Upper lobe of left lung (tissue), 6 donors: ENCODE results near the gene FAF1. TPM values are rescaled to one million over a fixed set of nuclear protein-coding genes. Genes with fewer than 3 reads are reported as not detected.
"Not testable (repeated sequence)": the region's sequence is repeated elsewhere in the genome, so short reads cannot be mapped to it uniquely, and the experiment has no call there.

Experiments used
- ATAC-seq, 2 donors: fragments of 200-7000 bp; cut with Tn5 transposase; one replicate each; pipeline ENCODE4 v1.9.1; 2022; ENCODE audit warnings: mild to moderate bottlenecking in 2 of 2, moderate library complexity in 2 of 2; ENCODE audit not compliant: low FRiP score in 2 of 2
- DNase-seq, 2 donors: peaks; one replicate each; pipeline ENCODE4 v3.0.0-alpha.2; 2019 to 2020
- H3K27ac ChIP-seq, 4 donors: fragments of 200-600 bp; sonication (generic); one replicate each; pipeline ENCODE4 v1.5.1; 2016 to 2019
- H3K27me3 ChIP-seq, 4 donors: fragments of 200-600 bp; sonication (generic); one replicate each; pipeline ENCODE4 v1.5.1; 2017 to 2019
- H3K36me3 ChIP-seq, 4 donors: fragments of 200-600 bp; sonication (generic); one replicate each; pipeline ENCODE4 v1.5.1; 2016 to 2019
- H3K4me1 ChIP-seq, 4 donors: fragments of 200-600 bp; sonication (generic); one replicate each; pipeline ENCODE4 v1.5.1; 2018 to 2019
- H3K4me3 ChIP-seq, 4 donors: fragments of 200-600 bp; sonication (generic); one replicate each; pipeline ENCODE4 v1.5.1; 2017 to 2019; ENCODE audit warnings: mild to moderate bottlenecking in 2 of 4, moderate library complexity in 1 of 4
- H3K9me3 ChIP-seq, 4 donors: fragments of 200-600 bp; sonication (generic); one replicate each; pipeline ENCODE4 v1.5.1; 2018 to 2019
- CTCF ChIP-seq, 6 experiments: fragments of 450-650 bp in 4 of 6; fragments of 200-600 bp in 2 of 6; sonication (generic) in 2 of 6; IDR thresholded peaks; one replicate each; pipeline ENCODE4 v1.5.1; 2016 to 2019; ENCODE audit warnings: antibody characterized with exemption in 6 of 6
- EP300 ChIP-seq, 4 donors: sonication (generic); formaldehyde crosslinking; IDR thresholded peaks; one replicate each; pipeline ENCODE4 v1.5.1; 2017; ENCODE audit warnings: antibody characterized with exemption in 4 of 4, control low read depth in 2 of 4
- POLR2A ChIP-seq, 4 donors: fragments of 450-650 bp; IDR thresholded peaks; one replicate each; pipeline ENCODE4 v1.5.1; 2016 to 2017; ENCODE audit warnings: antibody characterized with exemption in 4 of 4, mild to moderate bottlenecking in 2 of 4
- POLR2AphosphoS5 ChIP-seq, 2 donors: sonication (generic); formaldehyde crosslinking; IDR thresholded peaks; one replicate each; pipeline ENCODE4 v1.5.1; 2017; ENCODE audit warnings: antibody characterized with exemption in 2 of 2
- WGBS, 2 donors: methylation state at CpG; one replicate each; pipeline ENCODE4 v1.1.5; 2017 to 2018; 5-methylcytosine and 5-hydroxymethylcytosine counted together
- total RNA-seq, 6 donors: library from RNA; depleted of rRNA in 4 of 6; stranded (reverse); fragments of >200 nt in 4 of 6; gene quantifications; one replicate each; pipeline versions ENCODE4 v1.1.0 to v1.2.1, GENCODE V29; 2016 to 2021
- donor health status: DM: no; HTN: no; CAD: no; lungs with moderate emphysema.
- donor health status: DM: no; HTN: yes; CAD: no; lungs with severe emphysema.

FAF1 gene
- total RNA-seq, 6 donors from 2014 or later: 30.2 to 52.3 (median 35.0) TPM

GRCh38 chr1:51000160-51000559, 40.1 kb upstream of the FAF1 start:
- WGBS, 2 donors: 92 to 94% methylated on average over 1 of the region's 1 CpG
- ATAC-seq (no peak), DNase-seq (no peak)

GRCh38 chr1:50999375-50999774, 39.3 kb upstream of the FAF1 start:
- H3K27ac ChIP-seq, ATAC-seq, H3K4me1 ChIP-seq, H3K36me3 ChIP-seq, H3K4me3 ChIP-seq, H3K9me3 ChIP-seq, H3K27me3 ChIP-seq, DNase-seq: not testable (repeated sequence)
- 57 to 76% methylated on average over 1 of the region's 1 CpG for WGBS, 2 donors

More at GRCh38 chr1:51000160-51000559, 40.1 kb upstream of the FAF1 start:
- Histone ChIP-seq H3K27me3 (no peaks in the 10 kb centered on the region), H3K36me3 (no peaks in the 10 kb centered on the region), H3K27ac (no peak overlapping the region), H3K4me1 (no peaks in the 10 kb centered on the region), H3K9me3 (no peaks in the 10 kb centered on the region), H3K4me3 (no peak overlapping the region)
- TF ChIP-seq CTCF (IDR thresholded peaks at IDR 0.05) (no peak), POLR2AphosphoS5 (IDR thresholded peaks at IDR 0.05) (no peak), EP300 (IDR thresholded peaks at IDR 0.05) (no peak), POLR2A (IDR thresholded peaks at IDR 0.05) (no peak)

GRCh38 chr1:50996083-50996482, 36.0 kb upstream of the FAF1 start:
- ATAC-seq: no peak
- H3K4me3 ChIP-seq: no peak overlapping the region
- H3K36me3 ChIP-seq: no peaks in the 10 kb centered on the region
- DNase-seq: no peak
- 58 to 74% methylated on average over 3 of the region's 3 CpGs for WGBS, 2 donors
- H3K9me3 ChIP-seq: no peaks in the 10 kb centered on the region
- no peaks in the 10 kb centered on the region for H3K27me3 ChIP-seq
- TF ChIP-seq CTCF (IDR thresholded peaks at IDR 0.05) (no peak), POLR2AphosphoS5 (IDR thresholded peaks at IDR 0.05) (no peak), POLR2A (IDR thresholded peaks at IDR 0.05) (no peak), EP300 (IDR thresholded peaks at IDR 0.05) (no peak)
- no peak overlapping the region for H3K27ac ChIP-seq
- H3K4me1 ChIP-seq: no peaks in the 10 kb centered on the region

- DNase-seq (no peak), ATAC-seq (no peak)
- Histone ChIP-seq H3K9me3 (no peaks in the 10 kb centered on the region), H3K36me3 (no peaks in the 10 kb centered on the region), H3K4me1 (no peaks in the 10 kb centered on the region), H3K27me3 (no peaks in the 10 kb centered on the region), H3K4me3 (no peak overlapping the region), H3K27ac (no peak overlapping the region)
- TF ChIP-seq CTCF (IDR thresholded peaks at IDR 0.05) (no peak), POLR2AphosphoS5 (IDR thresholded peaks at IDR 0.05) (no peak), POLR2A (IDR thresholded peaks at IDR 0.05) (no peak), EP300 (IDR thresholded peaks at IDR 0.05) (no peak)
- 50 to 60% methylated on average over 1 of the region's 1 CpG for WGBS, 2 donors
Observed at GRCh38 chr1:50995651-50996050, 35.6 kb upstream of the FAF1 start.

- no peak for TF ChIP-seq CTCF (IDR thresholded peaks at IDR 0.05)
- no peak for TF ChIP-seq EP300 (IDR thresholded peaks at IDR 0.05)
- no peak for TF ChIP-seq POLR2AphosphoS5 (IDR thresholded peaks at IDR 0.05)
- no peak for TF ChIP-seq POLR2A (IDR thresholded peaks at IDR 0.05)
- no peak for ATAC-seq
- Histone ChIP-seq H3K27me3 (no peaks in the 10 kb centered on the region), H3K9me3 (no peaks in the 10 kb centered on the region), H3K27ac (no peak overlapping the region), H3K4me1 (no peaks in the 10 kb centered on the region), H3K4me3 (no peak overlapping the region), H3K36me3 (no peaks in the 10 kb centered on the region)
- 88% methylated on average over 4 of the region's 4 CpGs for WGBS, 2 donors
- DNase-seq: no peak
Observed at GRCh38 chr1:50994997-50995396, 34.9 kb upstream of the FAF1 start.
